HepG2 (cell line): Measurements from ENCODE around the gene HRH3. TPM values are rescaled to one million over a fixed set of nuclear protein-coding genes. Genes with fewer than 3 reads are reported as not detected.

Source experiments
- ATAC-seq: fragments of 200-7000 bp; cut with Tn5 transposase; 3 replicates; pipeline ENCODE4 v1.9.1; 2020; ENCODE audit warnings: mild to moderate bottlenecking, moderate library complexity
- BruUV-seq: library from RNA; stranded (reverse); fragments of 400-500 nt; replicated peaks from 2 replicates; lab custom pipeline; 2021; lab: Mats Ljungman, UMichigan
- CTCF ChIA-PET: fragments of 300-600 bp; formaldehyde crosslinking; extraction: SDS; loops from one replicate; lab custom pipeline; 2021; ENCODE audit warnings: low total read pairs, inconsistent platforms, low intra/inter-chr PET ratio; lab: Yijun Ruan, JAX
- POLR2A ChIA-PET: fragments of 350-600 bp; sonication (Branson Sonifier 250); formaldehyde crosslinking; loops from one replicate; lab custom pipeline; 2020; ENCODE audit warnings: antibody characterized with exemption, inconsistent platforms; lab: Yijun Ruan, JAX
- DNase-seq: peaks from one replicate; pipeline ENCODE4 v3.0.0-alpha.2; 2015; ENCODE audit warnings: low spot score
- FAIRE-seq: peaks from 3 replicates; lab custom pipeline; 2011; peaks lifted over from hg19 to GRCh38; lab: Jason Lieb, UNC
- H2AFZ ChIP-seq: one replicate; pipeline ENCODE4 v1.6.1; 2011; ENCODE audit warnings: low read length, inconsistent platforms
- H3K27ac ChIP-seq: fragments of 300-600 bp; 3 replicates; pipeline ENCODE4 v1.8.0; 2011; ENCODE audit warnings: mixed run types, mild to moderate bottlenecking, mixed read lengths, low read length, inconsistent platforms; ENCODE audit not compliant: insufficient read depth; ENCODE audit errors: extremely low read length
- H3K27me3 ChIP-seq, 2 experiments: fragments of 200-600 bp in 1 of 2; 2 replicates in 1 of 2; 3 replicates in 1 of 2; pipeline versions ENCODE4 v1.6.0 to v1.8.0; 2011; ENCODE audit warnings: low read length in 2 of 2, mild to moderate bottlenecking in 2 of 2, moderate library complexity in 2 of 2, inconsistent platforms in 1 of 2; ENCODE audit not compliant: insufficient read depth in 2 of 2, control insufficient read depth in 1 of 2
- H3K36me3 ChIP-seq, 2 experiments: fragments of 200-600 bp in 1 of 2; replicated peaks in 1 of 2; 2 replicates in 1 of 2; 3 replicates in 1 of 2; pipeline versions ENCODE4 v1.5.1 to v1.8.0; 2011; ENCODE audit warnings: low read length in 2 of 2, inconsistent platforms in 1 of 2; ENCODE audit not compliant: insufficient read depth in 2 of 2, control insufficient read depth in 1 of 2
- H3K4me1 ChIP-seq: 2 replicates; pipeline ENCODE4 v1.5.1; 2012; ENCODE audit warnings: low read length, inconsistent platforms; ENCODE audit not compliant: insufficient read depth
- H3K4me2 ChIP-seq: 2 replicates; pipeline ENCODE4 v1.6.0; 2011; ENCODE audit warnings: low read depth, low read length, inconsistent platforms
- H3K4me3 ChIP-seq, 3 experiments: fragments of 200-600 bp in 1 of 3; sonication (generic), shearing (Covaris generic) in 1 of 3; replicated peaks in 1 of 3; 2 replicates each; pipeline ENCODE4 v1.5.1; 2011 to 2016; ENCODE audit warnings: low read length in 3 of 3, inconsistent platforms in 2 of 3, low read depth in 2 of 3, mild to moderate bottlenecking in 2 of 3, control low read depth in 1 of 3, mixed read lengths in 1 of 3; ENCODE audit not compliant: insufficient read depth in 1 of 3
- H3K79me2 ChIP-seq: one replicate; pipeline ENCODE4 v1.6.1; 2011; ENCODE audit warnings: low read length, inconsistent platforms; ENCODE audit not compliant: insufficient read depth
- H3K9ac ChIP-seq: 2 replicates; pipeline ENCODE4 v1.6.0; 2011; ENCODE audit warnings: mild to moderate bottlenecking, low read depth, low read length, inconsistent platforms; ENCODE audit not compliant: insufficient read depth
- H3K9me3 ChIP-seq: 2 replicates; pipeline ENCODE4 v1.5.1; 2012; ENCODE audit warnings: mild to moderate bottlenecking, low read length
- H4K20me1 ChIP-seq: 2 replicates; pipeline ENCODE4 v1.6.0; 2011; ENCODE audit warnings: inconsistent platforms, mild to moderate bottlenecking, low read length, moderate library complexity; ENCODE audit not compliant: insufficient read depth
- CSRNP2 ChIP-seq: sonication (generic); formaldehyde crosslinking; conservative IDR thresholded peaks from 2 replicates; pipeline ENCODE4 v1.8.0; 2022; ENCODE audit warnings: low read depth, missing genetic modification reagents
- DMTF1 ChIP-seq: sonication (generic); formaldehyde crosslinking; IDR thresholded peaks from 2 replicates; pipeline ENCODE4 v1.4.0; 2020; ENCODE audit warnings: mild to moderate bottlenecking, missing genetic modification reagents
- ETS1 ChIP-seq: sonication (generic); formaldehyde crosslinking; IDR thresholded peaks from 2 replicates; pipeline ENCODE4 v1.4.0; 2020; ENCODE audit warnings: missing genetic modification reagents
- HES4 ChIP-seq: sonication (generic); formaldehyde crosslinking; IDR thresholded peaks from 2 replicates; pipeline ENCODE4 v1.9.0; 2021; ENCODE audit warnings: mild to moderate bottlenecking, missing genetic modification reagents, borderline replicate concordance
- KDM2A ChIP-seq: sonication (generic); formaldehyde crosslinking; IDR thresholded peaks from 2 replicates; pipeline ENCODE4 v1.4.0; 2020; ENCODE audit warnings: low read depth, missing genetic modification reagents, borderline replicate concordance
- LCORL ChIP-seq, 2 experiments: fragments of 450-650 bp in 1 of 2; sonication (generic) in 1 of 2; formaldehyde crosslinking in 1 of 2; IDR thresholded peaks; 2 replicates each; pipeline versions ENCODE4 v1.5.0 to v1.6.1; 2017 to 2020; ENCODE audit warnings: antibody characterized with exemption in 1 of 2, missing genetic modification reagents in 1 of 2
- MED13 ChIP-seq: sonication (generic); formaldehyde crosslinking; IDR thresholded peaks from 2 replicates; pipeline ENCODE4 v1.5.0; 2020; ENCODE audit warnings: missing genetic modification reagents
- MIER3 ChIP-seq: IDR thresholded peaks from 2 replicates; pipeline ENCODE4 v1.6.1; 2016; ENCODE audit warnings: missing compliant biosample characterization, borderline replicate concordance
- MYC ChIP-seq: sonication (generic); formaldehyde crosslinking; IDR thresholded peaks from 2 replicates; pipeline ENCODE4 v1.9.0; 2021; ENCODE audit warnings: missing genetic modification reagents, borderline replicate concordance
- NR2C2 ChIP-seq: sonication (generic); formaldehyde crosslinking; IDR thresholded peaks from 2 replicates; pipeline ENCODE4 v1.4.0; 2020; ENCODE audit warnings: missing genetic modification reagents, mild to moderate bottlenecking, moderate library complexity, borderline replicate concordance
- NR2F6 ChIP-seq, 2 experiments: IDR thresholded peaks; 2 replicates each; pipeline ENCODE4 v1.6.1; 2016; ENCODE audit warnings: antibody characterized with exemption in 1 of 2, mild to moderate bottlenecking in 1 of 2
- U2AF1 ChIP-seq: fragments of 200-400 bp; formaldehyde crosslinking; optimal IDR thresholded peaks from 2 replicates; pipeline ENCODE3; 2017; ENCODE audit warnings: mild to moderate bottlenecking, low read depth, low read length
- ZNF205 ChIP-seq: IDR thresholded peaks from 2 replicates; pipeline ENCODE4 v1.6.1; 2018; ENCODE audit warnings: missing biosample characterization, missing genetic modification reagents
- ZNF225 ChIP-seq: sonication (generic); formaldehyde crosslinking; IDR thresholded peaks from 2 replicates; pipeline ENCODE4 v1.4.0; 2020; ENCODE audit warnings: mild to moderate bottlenecking, missing genetic modification reagents
- ZNF597 ChIP-seq: sonication (generic); formaldehyde crosslinking; IDR thresholded peaks from 2 replicates; pipeline ENCODE4 v1.5.0; 2020; ENCODE audit warnings: missing genetic modification reagents
- WGBS: methylation state at CpG from one replicate; pipeline ENCODE4 v1.1.6; 2017; ENCODE audit warnings: low lambda C conversion rate; 5-methylcytosine and 5-hydroxymethylcytosine counted together
- in situ Hi-C: cut with HindIII; loops from 2 replicates; pipeline ENCODE4 v1.10.0; 2017; ENCODE audit warnings: low pct_unique_long_range_greater_than_20kb; ENCODE audit not compliant: extremely low pct_ligation_motif_present
- intact Hi-C: fragments of 100-400 bp; cut with micrococcal nuclease; formaldehyde crosslinking; loops from one replicate; pipeline ENCODE4 v1.10.0; 2022; ENCODE audit not compliant: unreplicated experiment
- polyA plus RNA-seq, 8 experiments: library from polyadenylated mRNA; depleted of rRNA in 3 of 8; stranded (reverse) in 7 of 8; unstranded in 1 of 8; fragments of >200 nt; fragmentation: Illumina TruSeq in 4 of 8; extraction: Trizol in 4 of 8; gene quantifications; 2 replicates each; pipeline versions ENCODE4 v1.2.1 to v1.2.3, GENCODE V29; 2011 to 2016; ENCODE audit warnings: low read depth in 4 of 8, missing spikeins in 1 of 8, mixed read lengths in 1 of 8; ENCODE audit not compliant: insufficient read depth in 1 of 8
- total RNA-seq, 5 experiments: library from RNA; depleted of rRNA; stranded (reverse); fragments of >200 nt; fragmentation: Illumina TruSeq; extraction: Trizol; gene quantifications; 2 replicates each; pipeline ENCODE4 v1.2.3, GENCODE V29; 2016; ENCODE audit warnings: low read depth in 1 of 5

Gene HRH3
- total and polyA plus RNA-seq, 2 of the 13 experiments (the other 11 are each of a cell fraction or from before 2014, with no cell fraction given), result 0.18 TPM; not detected in 1

- TF ChIP-seq LCORL (IDR thresholded peaks at IDR 0.05) (no peak), LCORL (CRISPR knock-in tag; IDR thresholded peaks at IDR 0.05) (peak; percentile 5; the same call in 1 of the 2 replicates), KDM2A (CRISPR knock-in tag) (peak; percentile 37; the same call in 1 of the 2 replicates)
These were observed 9.6 kb downstream of the HRH3 start (continued) for GRCh38 chr20:62210496-62210855.

- 15% methylated on average over 17 of the region's 17 CpGs for WGBS
- no peaks in the 10 kb centered on the region for H3K36me3 ChIP-seq
- BruUV-seq, result no TSS peak
- H3K27ac ChIP-seq, result no peak overlapping the region
- peak overlapping the region in 1 of 3 experiments; percentile 21; a peak in 1 of 6 replicates for H3K4me3 ChIP-seq
- ChIA-PET POLR2A (no interaction called here), CTCF (interaction anchor here (1.6 kb wide), 1 partner anchor 199 kb away, joined by 3 read pairs; no protein-coding TSS in a partner anchor)
- peak; percentile 12 for ATAC-seq
- peak overlapping the region; percentile 2; the same call in 1 of the 2 replicates for H3K9ac ChIP-seq
- H2AFZ ChIP-seq, result no peak overlapping the region
- DNase-seq, result no peak
- no peak for FAIRE-seq
- H3K4me2 ChIP-seq, result peak overlapping the region; percentile 53
- peaks cover 18% of the 10 kb centered on the region for H3K4me1 ChIP-seq
- H3K79me2 ChIP-seq, result no peaks in the 10 kb centered on the region
- H3K9me3 ChIP-seq, result no peaks in the 10 kb centered on the region
- intact Hi-C loops (no loop called here), in situ Hi-C loops (no loop called here)
- no peaks in the 10 kb centered on the region; the same call in 1 of the 2 replicates for H4K20me1 ChIP-seq
- H3K27me3 ChIP-seq, result peaks cover 28 to 46% of the 10 kb centered on the region in 2 experiments; a peak in 4 of 5 replicates
- no peak for TF ChIP-seq MIER3
- TF ChIP-seq ZNF597 (CRISPR knock-in tag), result no peak
- 0 out of 2 replicates have a peak, but pooled peaks have one; percentile 26 for TF ChIP-seq NR2C2 (CRISPR knock-in tag)
- no peak for TF ChIP-seq MYC (CRISPR knock-in tag)
- no peak for TF ChIP-seq CSRNP2
- TF ChIP-seq ETS1 (CRISPR knock-in tag), result no peak
- TF ChIP-seq NR2F6 (IDR thresholded peaks at IDR 0.05), result peak; percentile 31; the same call in 1 of the 2 replicates
- TF ChIP-seq NR2F6 (CRISPR knock-in tag; IDR thresholded peaks at IDR 0.05), result no peak
- no peak for TF ChIP-seq MED13 (CRISPR knock-in tag)
- TF ChIP-seq HES4 (CRISPR knock-in tag), result peak; percentile 7; the same call in 1 of the 2 replicates
- no peak for TF ChIP-seq DMTF1 (CRISPR knock-in tag)
- no peak for TF ChIP-seq U2AF1
- TF ChIP-seq ZNF205 (CRISPR knock-in tag), result no peak
- 0 out of 2 replicates have a peak, but pooled peaks have one; percentile 7 for TF ChIP-seq ZNF225 (CRISPR knock-in tag)
These were observed 10.1 kb downstream of the HRH3 start for GRCh38 chr20:62209850-62210495.
